ENCODE data around the gene RAB29.

DNA sequence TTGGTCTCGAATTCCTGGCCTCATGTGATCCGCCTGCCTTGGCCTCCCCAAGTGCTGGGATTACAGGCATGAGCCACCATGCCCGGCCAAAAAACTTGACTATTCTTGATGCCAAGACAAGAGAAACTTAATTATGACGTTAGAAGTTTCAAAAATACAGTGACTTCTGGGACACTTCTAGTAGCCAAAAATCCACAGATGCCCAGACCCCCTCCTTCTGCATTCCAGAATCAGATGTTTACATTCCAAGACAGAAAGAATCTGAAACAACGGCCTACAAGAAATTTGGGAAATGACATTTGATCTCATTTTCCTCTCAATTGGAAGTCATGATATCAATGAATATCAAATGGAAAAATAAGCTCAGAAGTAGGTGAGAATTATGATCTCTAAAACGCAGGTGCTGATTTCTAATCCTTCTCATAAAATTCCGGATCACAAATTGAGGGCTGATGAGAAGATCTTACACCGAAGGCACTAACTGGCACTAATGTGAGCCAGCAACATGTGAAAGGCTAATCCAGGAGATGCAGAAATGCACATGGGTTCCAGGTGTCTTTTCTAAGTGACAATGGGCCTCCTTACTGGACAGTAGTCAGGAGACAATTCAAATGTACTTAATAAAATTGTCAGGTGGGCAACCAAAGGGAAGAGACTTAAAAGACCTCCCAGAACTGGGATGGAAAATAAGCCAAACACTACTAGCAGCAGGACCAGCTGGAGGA, 5.5 kb downstream of the RAB29 start:
- TF ChIP-seq, protein P1, sequence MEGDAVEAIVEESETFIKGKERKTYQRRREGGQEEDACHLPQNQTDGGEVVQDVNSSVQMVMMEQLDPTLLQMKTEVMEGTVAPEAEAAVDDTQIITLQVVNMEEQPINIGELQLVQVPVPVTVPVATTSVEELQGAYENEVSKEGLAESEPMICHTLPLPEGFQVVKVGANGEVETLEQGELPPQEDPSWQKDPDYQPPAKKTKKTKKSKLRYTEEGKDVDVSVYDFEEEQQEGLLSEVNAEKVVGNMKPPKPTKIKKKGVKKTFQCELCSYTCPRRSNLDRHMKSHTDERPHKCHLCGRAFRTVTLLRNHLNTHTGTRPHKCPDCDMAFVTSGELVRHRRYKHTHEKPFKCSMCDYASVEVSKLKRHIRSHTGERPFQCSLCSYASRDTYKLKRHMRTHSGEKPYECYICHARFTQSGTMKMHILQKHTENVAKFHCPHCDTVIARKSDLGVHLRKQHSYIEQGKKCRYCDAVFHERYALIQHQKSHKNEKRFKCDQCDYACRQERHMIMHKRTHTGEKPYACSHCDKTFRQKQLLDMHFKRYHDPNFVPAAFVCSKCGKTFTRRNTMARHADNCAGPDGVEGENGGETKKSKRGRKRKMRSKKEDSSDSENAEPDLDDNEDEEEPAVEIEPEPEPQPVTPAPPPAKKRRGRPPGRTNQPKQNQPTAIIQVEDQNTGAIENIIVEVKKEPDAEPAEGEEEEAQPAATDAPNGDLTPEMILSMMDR (IDR thresholded peaks at IDR 0.05) = no peak
- TF ChIP-seq, protein P2, sequence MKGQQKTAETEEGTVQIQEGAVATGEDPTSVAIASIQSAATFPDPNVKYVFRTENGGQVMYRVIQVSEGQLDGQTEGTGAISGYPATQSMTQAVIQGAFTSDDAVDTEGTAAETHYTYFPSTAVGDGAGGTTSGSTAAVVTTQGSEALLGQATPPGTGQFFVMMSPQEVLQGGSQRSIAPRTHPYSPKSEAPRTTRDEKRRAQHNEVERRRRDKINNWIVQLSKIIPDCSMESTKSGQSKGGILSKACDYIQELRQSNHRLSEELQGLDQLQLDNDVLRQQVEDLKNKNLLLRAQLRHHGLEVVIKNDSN (CRISPR knock-in tag; IDR thresholded peaks at IDR 0.05) = no peak
- TF ChIP-seq, protein P3, sequence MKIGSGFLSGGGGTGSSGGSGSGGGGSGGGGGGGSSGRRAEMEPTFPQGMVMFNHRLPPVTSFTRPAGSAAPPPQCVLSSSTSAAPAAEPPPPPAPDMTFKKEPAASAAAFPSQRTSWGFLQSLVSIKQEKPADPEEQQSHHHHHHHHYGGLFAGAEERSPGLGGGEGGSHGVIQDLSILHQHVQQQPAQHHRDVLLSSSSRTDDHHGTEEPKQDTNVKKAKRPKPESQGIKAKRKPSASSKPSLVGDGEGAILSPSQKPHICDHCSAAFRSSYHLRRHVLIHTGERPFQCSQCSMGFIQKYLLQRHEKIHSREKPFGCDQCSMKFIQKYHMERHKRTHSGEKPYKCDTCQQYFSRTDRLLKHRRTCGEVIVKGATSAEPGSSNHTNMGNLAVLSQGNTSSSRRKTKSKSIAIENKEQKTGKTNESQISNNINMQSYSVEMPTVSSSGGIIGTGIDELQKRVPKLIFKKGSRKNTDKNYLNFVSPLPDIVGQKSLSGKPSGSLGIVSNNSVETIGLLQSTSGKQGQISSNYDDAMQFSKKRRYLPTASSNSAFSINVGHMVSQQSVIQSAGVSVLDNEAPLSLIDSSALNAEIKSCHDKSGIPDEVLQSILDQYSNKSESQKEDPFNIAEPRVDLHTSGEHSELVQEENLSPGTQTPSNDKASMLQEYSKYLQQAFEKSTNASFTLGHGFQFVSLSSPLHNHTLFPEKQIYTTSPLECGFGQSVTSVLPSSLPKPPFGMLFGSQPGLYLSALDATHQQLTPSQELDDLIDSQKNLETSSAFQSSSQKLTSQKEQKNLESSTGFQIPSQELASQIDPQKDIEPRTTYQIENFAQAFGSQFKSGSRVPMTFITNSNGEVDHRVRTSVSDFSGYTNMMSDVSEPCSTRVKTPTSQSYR (CRISPR knock-in tag; IDR thresholded peaks at IDR 0.05) = no peak
- no peak for TF ChIP-seq TCF7 (CRISPR knock-in tag; IDR thresholded peaks at IDR 0.05; ENCODE audit: low read depth)
- TF ChIP-seq, protein P4, sequence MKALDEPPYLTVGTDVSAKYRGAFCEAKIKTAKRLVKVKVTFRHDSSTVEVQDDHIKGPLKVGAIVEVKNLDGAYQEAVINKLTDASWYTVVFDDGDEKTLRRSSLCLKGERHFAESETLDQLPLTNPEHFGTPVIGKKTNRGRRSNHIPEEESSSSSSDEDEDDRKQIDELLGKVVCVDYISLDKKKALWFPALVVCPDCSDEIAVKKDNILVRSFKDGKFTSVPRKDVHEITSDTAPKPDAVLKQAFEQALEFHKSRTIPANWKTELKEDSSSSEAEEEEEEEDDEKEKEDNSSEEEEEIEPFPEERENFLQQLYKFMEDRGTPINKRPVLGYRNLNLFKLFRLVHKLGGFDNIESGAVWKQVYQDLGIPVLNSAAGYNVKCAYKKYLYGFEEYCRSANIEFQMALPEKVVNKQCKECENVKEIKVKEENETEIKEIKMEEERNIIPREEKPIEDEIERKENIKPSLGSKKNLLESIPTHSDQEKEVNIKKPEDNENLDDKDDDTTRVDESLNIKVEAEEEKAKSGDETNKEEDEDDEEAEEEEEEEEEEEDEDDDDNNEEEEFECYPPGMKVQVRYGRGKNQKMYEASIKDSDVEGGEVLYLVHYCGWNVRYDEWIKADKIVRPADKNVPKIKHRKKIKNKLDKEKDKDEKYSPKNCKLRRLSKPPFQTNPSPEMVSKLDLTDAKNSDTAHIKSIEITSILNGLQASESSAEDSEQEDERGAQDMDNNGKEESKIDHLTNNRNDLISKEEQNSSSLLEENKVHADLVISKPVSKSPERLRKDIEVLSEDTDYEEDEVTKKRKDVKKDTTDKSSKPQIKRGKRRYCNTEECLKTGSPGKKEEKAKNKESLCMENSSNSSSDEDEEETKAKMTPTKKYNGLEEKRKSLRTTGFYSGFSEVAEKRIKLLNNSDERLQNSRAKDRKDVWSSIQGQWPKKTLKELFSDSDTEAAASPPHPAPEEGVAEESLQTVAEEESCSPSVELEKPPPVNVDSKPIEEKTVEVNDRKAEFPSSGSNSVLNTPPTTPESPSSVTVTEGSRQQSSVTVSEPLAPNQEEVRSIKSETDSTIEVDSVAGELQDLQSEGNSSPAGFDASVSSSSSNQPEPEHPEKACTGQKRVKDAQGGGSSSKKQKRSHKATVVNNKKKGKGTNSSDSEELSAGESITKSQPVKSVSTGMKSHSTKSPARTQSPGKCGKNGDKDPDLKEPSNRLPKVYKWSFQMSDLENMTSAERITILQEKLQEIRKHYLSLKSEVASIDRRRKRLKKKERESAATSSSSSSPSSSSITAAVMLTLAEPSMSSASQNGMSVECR (CRISPR knock-in tag; IDR thresholded peaks at IDR 0.05; ENCODE audit: borderline replicate concordance) = no peak
- no peak for TF ChIP-seq ZNF121 (CRISPR knock-in tag; IDR thresholded peaks at IDR 0.05)
- no peak for TF ChIP-seq CREB1 (CRISPR knock-in tag; IDR thresholded peaks at IDR 0.05)
- TF ChIP-seq, protein P5, sequence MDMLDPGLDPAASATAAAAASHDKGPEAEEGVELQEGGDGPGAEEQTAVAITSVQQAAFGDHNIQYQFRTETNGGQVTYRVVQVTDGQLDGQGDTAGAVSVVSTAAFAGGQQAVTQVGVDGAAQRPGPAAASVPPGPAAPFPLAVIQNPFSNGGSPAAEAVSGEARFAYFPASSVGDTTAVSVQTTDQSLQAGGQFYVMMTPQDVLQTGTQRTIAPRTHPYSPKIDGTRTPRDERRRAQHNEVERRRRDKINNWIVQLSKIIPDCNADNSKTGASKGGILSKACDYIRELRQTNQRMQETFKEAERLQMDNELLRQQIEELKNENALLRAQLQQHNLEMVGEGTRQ (CRISPR knock-in tag; IDR thresholded peaks at IDR 0.05) = no peak
- no peak for TF ChIP-seq ESRRA (CRISPR knock-in tag; IDR thresholded peaks at IDR 0.05; ENCODE audit: borderline replicate concordance)
- no peak for TF ChIP-seq FOXP1 (CRISPR knock-in tag; IDR thresholded peaks at IDR 0.05; ENCODE audit: borderline replicate concordance)

Measured in WTC11 (cell line).